NCI-H1694 (cell line): ENCODE results near the gene DNAJB5.
"Not testable (repeated sequence)": the region's sequence is repeated elsewhere in the genome, so short reads cannot be mapped to it uniquely, and the experiment has no call there.

ENCODE experiments used
- DNase-seq: peaks from one replicate; lab custom pipeline; 2025; lab: John Stamatoyannopoulos, UW

Gene DNAJB5

GRCh38 chr9:35000535-35001284 lies 11.2 kb downstream of the DNAJB5 start:
- no peak for DNase-seq

DNA sequence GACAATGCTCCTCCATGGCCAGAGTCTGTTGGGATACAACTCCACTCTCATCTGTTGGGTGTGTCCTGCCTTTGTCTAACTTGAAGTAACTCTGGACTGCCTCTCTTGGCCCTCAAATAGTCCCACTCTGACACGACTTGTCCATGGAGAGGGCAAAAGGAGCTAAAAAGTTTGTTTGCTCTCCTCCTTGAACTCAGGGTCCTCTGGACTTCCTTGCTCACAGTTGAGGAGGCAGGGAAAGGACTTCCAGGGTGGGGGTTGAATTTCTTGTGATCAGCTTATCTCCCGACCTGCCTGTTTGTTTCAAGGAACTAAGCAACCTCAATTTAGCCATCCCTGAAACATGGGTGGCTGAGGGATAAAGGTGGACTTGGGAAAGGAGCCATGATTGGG lies 11.7 kb downstream of the DNAJB5 start:
- no peak for DNase-seq

DNA sequence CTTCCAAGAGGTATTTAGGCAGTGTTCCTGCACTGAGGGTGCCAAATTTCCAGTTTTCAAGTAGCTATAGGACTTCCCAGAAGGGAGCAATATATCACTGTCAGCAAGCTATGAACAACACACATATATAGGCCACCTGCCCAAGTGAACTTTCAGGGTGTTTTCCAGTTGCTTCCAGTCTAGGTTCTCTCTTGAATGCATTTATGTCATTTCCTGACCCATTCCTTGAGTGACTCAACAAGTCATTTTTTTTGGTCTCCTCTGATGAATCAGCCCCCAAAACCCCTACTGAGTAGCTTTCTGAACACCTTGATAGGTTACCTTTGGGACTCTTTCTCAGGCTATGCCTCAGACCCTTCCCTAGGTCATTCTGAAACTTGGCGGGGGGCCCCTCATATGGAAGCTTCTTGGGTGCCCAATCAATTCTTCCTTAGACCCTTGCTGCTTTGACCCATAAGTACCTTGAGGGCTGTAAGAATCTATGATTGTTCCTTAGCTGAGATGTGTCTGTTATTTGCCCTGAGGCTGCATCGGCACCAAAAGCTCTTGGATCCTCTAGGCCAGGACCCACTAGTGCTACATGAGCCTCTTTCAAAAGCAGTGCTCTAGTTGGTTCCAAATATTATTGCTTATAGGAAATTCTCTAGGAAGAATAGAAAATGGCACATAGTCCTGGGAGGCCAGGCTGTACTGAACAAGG lies 12.4 kb downstream of the DNAJB5 start:
- no peak for DNase-seq

- DNase-seq = no peak
Measured at GRCh38 chr9:35002623-35003022, 13.1 kb downstream of the DNAJB5 start.

DNA sequence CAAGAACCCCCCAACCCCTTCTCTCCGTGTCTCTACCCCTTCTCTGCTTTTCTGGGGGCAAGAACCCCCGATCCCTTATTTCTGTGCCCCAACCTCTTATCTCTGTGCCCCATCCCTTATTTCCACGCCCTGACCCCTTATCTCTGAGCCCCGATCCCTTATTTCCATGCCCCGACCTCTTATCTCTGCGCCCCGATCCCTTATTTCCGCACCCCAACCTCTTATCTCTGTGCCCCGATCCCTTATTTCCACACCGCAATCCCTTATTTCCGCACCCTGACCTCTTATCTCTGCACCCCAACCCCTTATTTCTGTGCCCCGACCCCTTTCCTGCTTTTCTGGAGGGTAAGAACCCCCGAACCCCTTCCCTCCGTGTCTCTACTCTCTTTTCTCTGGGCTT lies 14.8 kb downstream of the DNAJB5 start:
- not testable (repeated sequence) for DNase-seq

- DNase-seq = no peak
Measured at GRCh38 chr9:35010351-35010958, 20.9 kb downstream of the DNAJB5 start.

DNA sequence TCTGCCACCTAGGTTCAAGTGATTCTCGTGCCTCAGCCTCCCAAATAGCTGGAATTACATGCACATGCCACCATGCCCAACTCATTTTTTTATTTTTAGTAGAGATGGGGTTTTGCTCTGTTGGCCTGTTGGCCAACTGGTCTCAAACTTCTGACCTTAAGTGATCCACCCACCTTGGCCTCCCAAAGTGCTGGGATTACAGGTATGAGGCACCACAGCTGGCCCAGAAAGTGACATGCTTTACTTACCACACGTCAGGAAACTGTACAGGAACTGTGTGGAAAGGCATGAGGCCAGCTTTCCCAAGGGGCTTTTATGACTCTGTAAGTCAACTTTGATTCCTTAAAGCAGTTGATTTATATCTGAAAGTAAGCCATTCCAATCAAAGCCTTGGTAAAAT lies 25.0 kb downstream of the DNAJB5 start:
- no peak for DNase-seq

DNA sequence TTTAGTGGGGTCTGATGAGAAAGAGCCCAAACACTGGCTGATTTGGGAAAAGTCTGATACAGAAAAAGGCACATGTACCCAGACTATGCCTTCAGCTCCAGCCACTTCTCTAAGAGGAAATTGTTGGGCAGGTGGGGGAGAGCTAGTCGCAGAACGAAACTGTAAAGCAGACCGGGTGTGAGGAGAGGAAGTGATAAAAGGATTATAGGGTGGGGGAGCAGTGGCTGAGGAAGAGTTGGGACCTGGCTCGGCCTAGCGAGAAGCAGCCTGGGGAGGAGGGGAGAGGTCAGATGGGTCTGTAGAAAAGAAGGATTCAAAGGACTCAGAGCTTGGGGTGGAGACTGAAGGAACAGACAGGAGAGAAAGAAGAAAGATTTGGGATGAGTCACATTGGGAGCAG lies 33.9 kb downstream of the DNAJB5 start:
- DNase-seq = not testable (repeated sequence)

GRCh38 chr9:35026671-35027070 lies 37.1 kb downstream of the DNAJB5 start:
- DNase-seq = no peak

- DNase-seq = no peak
Measured at GRCh38 chr9:35027374-35027773, 37.8 kb downstream of the DNAJB5 start.

DNA sequence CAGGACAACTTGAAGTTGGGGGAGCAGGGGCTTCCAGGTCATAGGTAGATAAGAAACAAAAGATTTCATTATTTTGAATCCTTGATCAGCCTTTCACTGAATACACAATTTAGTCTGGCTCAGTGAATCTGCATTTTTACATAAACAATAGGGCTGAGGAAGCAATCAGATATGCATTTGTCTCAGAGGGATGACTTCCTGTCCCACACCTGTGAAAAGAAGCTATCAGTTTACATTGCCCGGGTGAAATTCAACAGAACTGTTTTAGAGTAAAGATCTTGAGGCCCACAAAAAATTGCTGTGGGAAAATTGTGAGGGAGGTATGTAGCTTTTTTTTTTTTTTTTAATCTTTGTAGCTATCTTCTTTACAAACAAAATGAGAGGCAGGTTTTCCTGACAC lies 38.3 kb downstream of the DNAJB5 start:
- no peak for DNase-seq

DNA sequence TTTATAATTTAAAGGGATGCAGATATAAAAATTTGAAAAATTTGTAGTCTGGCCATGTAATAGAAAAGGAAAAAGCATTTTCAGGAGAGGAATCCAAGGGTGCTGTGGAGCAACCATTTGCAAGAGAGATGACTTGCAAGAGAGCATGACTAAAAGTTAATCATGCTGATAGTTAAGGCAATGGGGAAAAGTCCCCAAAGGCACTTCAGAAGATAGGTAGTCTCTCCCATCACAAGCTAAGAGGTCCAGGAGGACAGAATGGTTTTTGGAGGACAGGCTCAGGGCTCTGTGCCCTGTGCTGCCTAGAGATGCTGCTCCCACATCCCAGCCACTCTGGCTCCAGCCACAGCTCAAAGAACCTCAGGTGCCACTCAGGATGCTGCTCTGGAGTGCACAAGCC lies 38.8 kb downstream of the DNAJB5 start:
- DNase-seq = no peak

- no peak for DNase-seq
Measured at GRCh38 chr9:35029241-35029640, 39.7 kb downstream of the DNAJB5 start.

DNA sequence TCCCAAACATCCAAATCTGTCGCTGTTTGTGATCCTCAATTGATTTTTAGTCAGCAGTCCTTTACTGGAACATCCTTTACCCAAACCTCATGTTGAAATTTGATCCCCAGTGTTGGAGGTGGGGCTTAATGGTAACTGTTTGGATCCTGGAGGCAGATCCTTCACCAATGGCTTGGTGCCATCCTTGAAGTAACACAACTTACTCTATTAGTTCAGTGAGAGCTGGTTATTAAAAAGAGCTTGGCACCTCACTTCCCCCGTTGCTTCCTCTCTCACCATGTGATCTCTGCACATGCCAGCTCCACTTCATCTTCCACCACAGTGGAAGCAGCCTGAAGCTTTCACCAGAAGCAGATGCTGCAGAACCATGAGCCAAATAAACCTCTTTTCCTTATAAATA lies 40.3 kb downstream of the DNAJB5 start:
- no peak for DNase-seq

DNA sequence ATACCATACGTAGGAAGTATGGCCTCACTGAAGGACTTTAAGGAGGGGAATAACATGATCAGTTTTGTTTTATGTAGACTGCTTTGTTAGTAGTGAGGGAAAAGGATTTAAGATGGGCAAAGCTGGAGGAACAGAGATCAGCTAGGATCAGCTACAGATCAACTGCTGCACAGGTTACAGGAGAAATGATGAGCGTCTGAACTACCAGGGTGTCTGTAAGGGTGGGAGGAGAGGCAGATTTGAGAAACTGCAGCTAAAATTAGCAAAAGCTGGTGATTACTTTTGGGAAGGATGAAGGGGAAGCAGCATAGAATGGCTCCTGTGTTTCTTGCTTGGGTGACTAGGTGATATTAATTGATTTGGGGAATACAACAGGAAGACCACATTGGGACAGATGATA lies 43.6 kb downstream of the DNAJB5 start:
- no peak for DNase-seq

DNA sequence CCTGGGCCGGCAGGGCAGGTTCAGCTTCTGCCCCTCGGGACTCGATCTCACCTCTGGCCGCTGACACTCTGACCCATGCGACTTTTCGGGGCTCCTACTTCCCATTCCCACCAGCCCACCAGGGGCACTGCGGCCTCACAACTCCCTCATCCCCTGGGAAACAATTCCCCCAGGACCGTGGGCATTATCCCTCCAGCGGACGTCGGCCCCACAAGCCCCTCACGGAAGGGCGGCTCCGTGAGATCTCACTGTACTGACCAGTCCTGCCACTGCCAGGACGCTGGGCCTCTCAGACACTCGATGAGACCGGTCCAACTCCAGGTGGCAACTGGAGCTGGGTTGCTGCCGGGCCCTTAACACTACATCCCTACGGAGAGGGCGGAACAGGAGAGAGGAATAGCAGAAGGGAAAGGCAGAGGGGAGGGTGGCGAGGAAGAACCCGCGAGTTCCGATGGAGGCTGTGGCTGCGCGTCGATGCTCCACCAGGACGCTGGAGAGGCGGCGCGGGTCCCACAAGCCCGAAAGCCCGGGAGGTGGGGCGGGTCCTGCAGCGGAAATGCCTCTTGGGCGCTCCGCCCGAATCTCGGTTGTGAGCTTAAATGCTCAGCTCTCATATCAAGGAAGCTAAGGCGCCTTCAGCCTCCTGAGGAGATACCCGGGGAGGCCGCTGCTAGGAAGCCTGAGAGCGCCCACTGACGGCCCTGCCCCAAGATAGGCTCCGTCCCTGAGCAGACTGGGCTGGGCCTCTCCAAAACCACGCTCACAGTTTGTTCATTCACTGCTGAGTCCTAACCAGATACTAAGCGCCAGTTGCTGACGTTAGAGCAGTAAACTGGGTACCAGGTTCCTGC lies 46.5 kb downstream of the DNAJB5 start:
- DNase-seq = no peak

- no peak for DNase-seq
Measured at GRCh38 chr9:35042081-35042604, 52.6 kb downstream of the DNAJB5 start.

DNA sequence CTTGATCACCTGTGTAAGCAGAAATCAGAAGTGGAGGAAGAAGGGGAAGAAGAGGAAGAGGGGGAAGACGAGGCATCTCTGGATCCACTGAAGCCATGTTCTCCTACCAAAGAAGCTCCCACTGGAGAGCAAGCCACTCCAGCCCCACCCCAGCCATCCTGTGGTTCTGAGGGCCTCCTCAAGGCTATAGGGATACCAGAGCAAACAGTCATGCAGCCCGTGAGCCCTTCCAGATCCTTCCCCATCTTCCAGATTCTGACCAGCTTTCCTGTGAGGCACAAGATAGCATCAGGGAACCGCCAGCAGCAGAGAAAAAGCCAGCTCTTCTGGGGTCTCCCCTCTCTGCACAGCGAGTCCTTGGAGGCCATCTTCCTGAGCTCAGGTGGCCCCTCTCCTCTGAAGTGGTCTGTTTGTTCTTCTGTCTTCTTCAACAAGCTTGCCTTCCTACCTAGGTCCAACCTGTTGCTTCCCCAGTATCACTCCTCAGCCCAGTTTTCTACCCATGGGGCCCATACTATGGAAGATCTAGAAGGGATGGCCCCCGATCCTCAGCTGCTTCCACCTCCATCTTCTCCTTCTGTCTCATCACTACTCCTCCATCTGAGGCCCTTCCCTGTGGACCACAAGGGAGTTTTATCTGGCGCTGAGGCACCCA lies 53.5 kb downstream of the DNAJB5 start:
- no peak for DNase-seq

DNA sequence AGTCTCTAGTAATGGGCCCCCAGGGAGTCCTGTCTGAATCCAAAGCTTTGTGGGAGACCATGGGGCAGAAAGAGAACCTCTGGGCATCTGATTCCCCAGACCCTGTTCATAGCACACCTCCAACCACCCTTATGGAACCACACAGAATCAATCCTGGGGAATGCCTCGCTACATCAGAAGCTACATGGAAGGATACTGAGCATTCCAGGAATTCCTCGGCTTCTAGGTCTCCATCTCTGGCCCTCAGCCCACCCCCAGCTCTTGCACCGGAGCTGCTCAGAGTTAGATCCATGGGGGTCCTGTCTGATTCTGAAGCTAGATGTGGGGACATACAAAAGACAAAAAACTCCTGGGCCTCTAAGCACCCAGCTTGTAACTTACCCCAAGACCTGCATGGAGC lies 54.5 kb downstream of the DNAJB5 start:
- no peak for DNase-seq
